ENCODE data around the gene WDFY2. TPM values are rescaled to one million over a fixed set of nuclear protein-coding genes. Genes with fewer than 3 reads are reported as not detected.

Gene WDFY2
- total and polyA plus RNA-seq, 8 donors = 1.4 to 22.6 (median 10.4) TPM

DNA sequence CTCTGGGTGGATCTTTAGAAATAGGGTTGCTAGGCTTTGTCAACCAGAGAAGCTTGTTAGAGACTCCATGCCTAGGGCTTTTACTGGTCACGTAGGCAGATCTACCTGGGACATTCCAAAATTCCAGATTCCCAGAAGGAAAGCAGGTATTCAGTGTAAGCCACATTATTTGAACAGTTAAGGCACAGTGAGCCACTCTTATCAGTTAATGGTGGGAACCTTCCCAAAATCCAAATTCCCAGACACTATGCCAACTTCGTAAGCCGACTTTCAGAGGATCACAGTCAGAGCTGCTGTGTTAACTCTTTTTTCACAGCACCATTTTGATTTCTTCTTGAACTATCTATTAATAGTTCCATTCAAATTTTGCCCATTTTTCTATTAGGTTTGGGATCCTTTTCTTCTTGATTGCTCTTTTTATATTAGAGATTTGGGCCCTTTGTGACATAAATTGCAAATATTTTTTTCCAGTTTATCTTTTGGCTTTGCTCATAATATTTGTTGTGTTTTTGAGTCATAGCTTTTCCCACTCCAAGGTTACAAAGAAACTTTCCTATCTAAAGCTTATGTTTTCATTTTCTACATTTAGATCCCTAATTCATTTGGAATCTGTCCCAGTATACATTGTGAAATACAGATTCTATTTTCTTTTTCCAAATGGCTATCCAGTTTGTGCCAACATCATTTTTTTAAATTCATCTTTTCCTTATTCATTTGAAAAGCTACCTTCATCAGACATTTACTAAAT is 142.4 kb downstream of the WDFY2 start:
- WGBS, 5 donors = 22 to 51% (median 40%) methylated on average over 3 of the region's 3 CpGs
- no peak overlapping the region for H3K4me3 ChIP-seq
- peaks cover 20 to 60% (median 40%) of the 10 kb centered on the region in 4 donors for H3K4me1 ChIP-seq

DNA sequence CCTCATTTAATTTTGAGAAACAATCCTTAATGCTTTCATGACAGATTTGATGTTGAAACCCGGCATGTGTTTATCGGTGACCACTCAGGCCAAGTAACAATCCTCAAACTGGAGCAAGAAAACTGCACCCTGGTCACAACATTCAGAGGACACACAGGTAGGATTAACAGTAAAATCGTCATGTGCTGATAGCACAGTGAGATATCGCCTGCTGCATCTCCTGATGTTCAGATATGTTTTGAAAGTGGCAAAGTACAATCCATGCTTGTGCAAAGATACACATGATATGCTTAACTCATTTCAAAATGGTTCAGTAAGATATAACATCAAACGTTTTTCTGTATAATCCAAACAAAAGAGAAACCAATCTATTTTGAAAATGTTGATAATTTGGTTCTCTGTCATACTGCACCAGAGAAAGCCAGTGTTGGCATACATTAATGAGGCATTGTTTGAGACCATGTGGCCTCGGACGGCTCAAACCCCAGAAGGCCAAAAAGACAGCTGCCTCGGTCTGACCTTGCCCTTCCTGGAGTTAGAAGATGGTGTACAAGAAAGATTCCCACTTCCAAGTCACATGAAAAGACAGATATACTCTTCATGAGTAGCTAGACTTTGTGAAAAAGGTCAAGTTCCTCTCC is 143.5 kb downstream of the WDFY2 start:
- H3K27ac ChIP-seq = peak overlapping the region in 3 of 5 donors; percentile 12 to 48 (median 39)

More for the DNA sequence above, 142.4 kb downstream of the WDFY2 start:
- Histone ChIP-seq H3K9me3 (no peaks in the 10 kb centered on the region), H3K27ac (peak overlapping the region in 4 of 5 donors; percentile 29 to 62 (median 42)), H3K36me3 (peaks cover 0 to 10% (median 4%) of the 10 kb centered on the region in 4 donors), H3K27me3 (no peaks in the 10 kb centered on the region)
- no peak for TF ChIP-seq EP300 (IDR thresholded peaks at IDR 0.05)
- peak in 1 of 3 donors; percentile 9 for TF ChIP-seq POLR2AphosphoS5 (IDR thresholded peaks at IDR 0.05)
- intact Hi-C loops (cut with DNase I; ENCODE audit: low total_unique reads) = no loop called here
- DNase-seq = peak in 1 of 2 donors; percentile 46

DNA sequence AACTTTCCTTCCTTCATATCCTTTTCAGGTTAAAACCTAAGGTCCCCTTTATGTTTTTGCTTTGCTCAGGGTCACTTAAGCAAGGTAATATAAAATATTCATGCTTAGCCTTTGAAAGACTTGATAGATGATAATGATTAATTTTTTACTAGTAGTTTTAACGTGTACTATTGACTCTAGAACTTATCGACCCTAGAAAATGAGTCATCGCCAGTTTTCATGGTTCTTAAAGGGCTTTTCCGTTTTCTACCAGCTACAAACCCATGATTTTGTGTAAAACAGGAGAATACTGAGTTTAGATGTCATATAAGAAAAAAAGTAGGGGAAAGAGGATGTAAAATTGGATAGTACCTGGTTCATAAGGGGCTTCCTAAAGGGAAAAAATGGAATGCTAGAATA is 144.0 kb downstream of the WDFY2 start:
- Histone ChIP-seq H3K36me3 (peaks cover 0 to 10% (median 4%) of the 10 kb centered on the region in 4 donors), H3K4me1 (peaks cover 20 to 68% (median 43%) of the 10 kb centered on the region in 4 donors), H3K27ac (peak overlapping the region in 2 of 5 donors; percentile 12 to 75), H3K4me3 (no peak overlapping the region), H3K27me3 (no peaks in the 10 kb centered on the region), H3K9me3 (no peaks in the 10 kb centered on the region)
- 39 to 72% (median 52%) methylated on average over 4 of the region's 4 CpGs for WGBS, 5 donors
- no peak for TF ChIP-seq POLR2AphosphoS5 (IDR thresholded peaks at IDR 0.05)
- TF ChIP-seq EP300 (IDR thresholded peaks at IDR 0.05) = no peak
- TF ChIP-seq, protein P1, sequence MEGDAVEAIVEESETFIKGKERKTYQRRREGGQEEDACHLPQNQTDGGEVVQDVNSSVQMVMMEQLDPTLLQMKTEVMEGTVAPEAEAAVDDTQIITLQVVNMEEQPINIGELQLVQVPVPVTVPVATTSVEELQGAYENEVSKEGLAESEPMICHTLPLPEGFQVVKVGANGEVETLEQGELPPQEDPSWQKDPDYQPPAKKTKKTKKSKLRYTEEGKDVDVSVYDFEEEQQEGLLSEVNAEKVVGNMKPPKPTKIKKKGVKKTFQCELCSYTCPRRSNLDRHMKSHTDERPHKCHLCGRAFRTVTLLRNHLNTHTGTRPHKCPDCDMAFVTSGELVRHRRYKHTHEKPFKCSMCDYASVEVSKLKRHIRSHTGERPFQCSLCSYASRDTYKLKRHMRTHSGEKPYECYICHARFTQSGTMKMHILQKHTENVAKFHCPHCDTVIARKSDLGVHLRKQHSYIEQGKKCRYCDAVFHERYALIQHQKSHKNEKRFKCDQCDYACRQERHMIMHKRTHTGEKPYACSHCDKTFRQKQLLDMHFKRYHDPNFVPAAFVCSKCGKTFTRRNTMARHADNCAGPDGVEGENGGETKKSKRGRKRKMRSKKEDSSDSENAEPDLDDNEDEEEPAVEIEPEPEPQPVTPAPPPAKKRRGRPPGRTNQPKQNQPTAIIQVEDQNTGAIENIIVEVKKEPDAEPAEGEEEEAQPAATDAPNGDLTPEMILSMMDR (IDR thresholded peaks at IDR 0.05) = no peak
- TF ChIP-seq POLR2A (IDR thresholded peaks at IDR 0.05) = no peak
- no peak for DNase-seq
- intact Hi-C loops (cut with DNase I; ENCODE audit: low total_unique reads) = no loop called here

More for the DNA sequence above, 143.5 kb downstream of the WDFY2 start:
- Histone ChIP-seq H3K27me3 (no peaks in the 10 kb centered on the region), H3K4me1 (peaks cover 20 to 68% (median 43%) of the 10 kb centered on the region in 4 donors), H3K4me3 (no peak overlapping the region), H3K36me3 (peaks cover 0 to 10% (median 4%) of the 10 kb centered on the region in 4 donors), H3K9me3 (no peaks in the 10 kb centered on the region)
- DNase-seq = no peak
- intact Hi-C loops (cut with DNase I; ENCODE audit: low total_unique reads) = no loop called here
- WGBS, 5 donors = 67 to 76% (median 71%) methylated on average over 8 of the region's 8 CpGs
- TF ChIP-seq, protein P1 (IDR thresholded peaks at IDR 0.05) = no peak
- TF ChIP-seq POLR2A (IDR thresholded peaks at IDR 0.05) (no peak), POLR2AphosphoS5 (IDR thresholded peaks at IDR 0.05) (no peak), EP300 (IDR thresholded peaks at IDR 0.05) (no peak)

DNA sequence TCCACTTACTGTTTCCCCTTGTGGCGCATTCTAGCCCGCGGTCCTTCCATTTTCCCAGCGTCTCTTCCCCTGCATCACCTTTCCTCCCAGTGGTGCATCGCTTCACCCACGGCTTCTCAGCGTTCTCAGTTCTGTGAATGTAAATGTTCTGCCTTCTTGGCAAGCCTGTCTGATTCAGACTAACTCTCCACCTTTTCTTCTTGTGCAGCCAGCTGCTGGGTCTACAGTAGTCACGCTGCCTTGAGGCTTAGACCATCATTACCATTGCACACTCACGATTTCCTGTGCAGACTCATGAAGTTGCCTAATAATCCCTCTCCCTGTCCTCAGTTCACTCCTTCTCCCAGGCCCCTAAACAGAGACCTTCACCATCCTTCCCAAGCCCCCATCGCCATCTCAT is 144.7 kb downstream of the WDFY2 start:
- H3K9me3 ChIP-seq = no peaks in the 10 kb centered on the region
- H3K27me3 ChIP-seq = no peaks in the 10 kb centered on the region
- H3K4me1 ChIP-seq = peaks cover 20 to 75% (median 43%) of the 10 kb centered on the region in 4 donors
- no peak for DNase-seq
- peaks cover 0 to 10% (median 4%) of the 10 kb centered on the region in 4 donors for H3K36me3 ChIP-seq
- 86 to 93% (median 92%) methylated on average over 10 of the region's 10 CpGs for WGBS, 5 donors
- peak overlapping the region in 3 of 5 donors; percentile 12 to 75 (median 12) for H3K27ac ChIP-seq
- TF ChIP-seq POLR2AphosphoS5 (IDR thresholded peaks at IDR 0.05) = no peak
- TF ChIP-seq, protein P1 (IDR thresholded peaks at IDR 0.05) = no peak
- no peak for TF ChIP-seq EP300 (IDR thresholded peaks at IDR 0.05)
- no peak for TF ChIP-seq POLR2A (IDR thresholded peaks at IDR 0.05)
- intact Hi-C loops (cut with DNase I; ENCODE audit: low total_unique reads) = no loop called here
- H3K4me3 ChIP-seq = no peak overlapping the region

Data from stomach (tissue), 9 donors.